Heart right ventricle (tissue), 16 donors: ENCODE measurements around the gene PIK3C2G. TPM values are rescaled to one million over a fixed set of nuclear protein-coding genes. Genes with fewer than 3 reads are reported as not detected.

Experiments used
- ATAC-seq, 8 donors: fragments of 200-7000 bp; cut with Tn5 transposase; one replicate each; pipeline ENCODE4 v1.9.1; 2020; ENCODE audit warnings: mild to moderate bottlenecking in 8 of 8, moderate library complexity in 8 of 8, moderate number of reproducible peaks in 1 of 8
- DNase-seq, 2 donors: peaks; one replicate each; pipeline ENCODE4 v3.0.0-alpha.2; 2020
- H3K27ac ChIP-seq, 10 donors: fragments of 200-600 bp; sonication (generic) in 2 of 10; one replicate each; pipeline versions ENCODE4 v1.5.0 to v1.8.0; 2020 to 2022; ENCODE audit warnings: mild to moderate bottlenecking in 3 of 10
- H3K27me3 ChIP-seq, 7 donors: fragments of 200-600 bp; one replicate each; pipeline ENCODE4 v1.8.0; 2021 to 2022; ENCODE audit warnings: mild to moderate bottlenecking in 2 of 7
- H3K36me3 ChIP-seq, 9 donors: fragments of 200-600 bp; sonication (generic) in 1 of 9; one replicate each; pipeline versions ENCODE4 v1.5.0 to v1.8.0; 2020 to 2022; ENCODE audit warnings: mild to moderate bottlenecking in 2 of 9
- H3K4me1 ChIP-seq, 9 donors: fragments of 200-600 bp; sonication (generic) in 1 of 9; one replicate each; pipeline versions ENCODE4 v1.5.0 to v1.8.0; 2020 to 2022; ENCODE audit warnings: mild to moderate bottlenecking in 4 of 9
- H3K4me3 ChIP-seq, 10 donors: fragments of 200-600 bp; sonication (generic) in 2 of 10; one replicate each; pipeline versions ENCODE4 v1.5.0 to v1.8.0; 2020 to 2022; ENCODE audit warnings: mild to moderate bottlenecking in 7 of 10, moderate library complexity in 2 of 10
- H3K9me3 ChIP-seq, 11 donors: fragments of 200-600 bp in 10 of 11; sonication (generic) in 2 of 11; one replicate each; pipeline versions ENCODE4 v1.5.0 to v1.8.0; 2013 to 2022; ENCODE audit warnings: mild to moderate bottlenecking in 2 of 11, control low read depth in 1 of 11, moderate library complexity in 1 of 11
- WGBS, 2 donors: extraction: QIAGEN DNeasy Blood & Tissue Kit; methylation state at CpG; one replicate each; pipeline ENCODE4 v1.1.7; 2013; ENCODE audit warnings: inconsistent platforms in 1 of 2; 5-methylcytosine and 5-hydroxymethylcytosine counted together
- intact Hi-C, 10 donors: fragments of 100-400 bp; cut with DNase I; formaldehyde crosslinking; loops; one replicate each; pipeline versions ENCODE4 v1.11.1 to v1.14.2; 2022
- polyA plus RNA-seq, 2 donors: library from polyadenylated mRNA; stranded (reverse); fragments of 200-250 nt; gene quantifications; one replicate each; pipeline ENCODE4 v1.2.3, GENCODE V29; 2013
- total RNA-seq, 10 donors: library from RNA; stranded (reverse); fragmentation: NEBNext Ultra II Directional in 3 of 10; extraction: Animal tissue kit (Norgen Biotek cat#: 25700) in 3 of 10; gene quantifications; one replicate each; pipeline versions ENCODE4 v1.2.1 to v1.2.4, GENCODE V29; 2021 to 2023
- TF ChIP-seq, protein P1 (sequence below), 9 donors: fragments of 200-600 bp; sonication (generic) in 2 of 9; IDR thresholded peaks; one replicate each; pipeline versions ENCODE4 v1.5.0 to v1.8.0; 2021 to 2022; ENCODE audit warnings: antibody characterized with exemption in 9 of 9, mild to moderate bottlenecking in 5 of 9, moderate library complexity in 1 of 9
- donor health status: Arrhythmogenic right ventricular cardiomyopathy.
- donor health status: ischemic (EF 13 %, LVEDD 7.1; RV severe dilation, severe dysfunction).
- donor health status: healthy with polysubstance abuse.
- donor health status: DM: no; HTN: yes; CAD: no.
- donor health status: DM: no; HTN: no; CAD: no.
- donor health status: ischemic (EF 25% LVEDD 6.9; RV normal size, moderate dysfunction).
- donor health status: ischemic (EF 25% LVEDD 5.7; RV mildly dilated, moderate dysfunction).
- donor health status: healthy.
- donor health status: DM: yes; HTN: yes; CAD: no.
- donor health status: Ischemic cardiomyopathy.
- donor health status: ischemic (EF 35%, LVEDD 5.7; RV mildly dilated, moderate dysfunction).
- donor health status: nonischemic (EF 11% LVEDD 7.7; RV severe dilation, severe dysfunction).
- donor health status: DM: yes; HTN: yes; CAD: no.
- donor health status: PGD.
- donor health status: ischemic (EF 29% LVEDD 5.4; RV normal size, mild dysfunction).
- donor health status: nonischemic (EF 23%, LVEDD 6.1; RV moderate dilation, normal function).

PIK3C2G gene
- total and polyA plus RNA-seq, 12 donors = not detected

DNA sequence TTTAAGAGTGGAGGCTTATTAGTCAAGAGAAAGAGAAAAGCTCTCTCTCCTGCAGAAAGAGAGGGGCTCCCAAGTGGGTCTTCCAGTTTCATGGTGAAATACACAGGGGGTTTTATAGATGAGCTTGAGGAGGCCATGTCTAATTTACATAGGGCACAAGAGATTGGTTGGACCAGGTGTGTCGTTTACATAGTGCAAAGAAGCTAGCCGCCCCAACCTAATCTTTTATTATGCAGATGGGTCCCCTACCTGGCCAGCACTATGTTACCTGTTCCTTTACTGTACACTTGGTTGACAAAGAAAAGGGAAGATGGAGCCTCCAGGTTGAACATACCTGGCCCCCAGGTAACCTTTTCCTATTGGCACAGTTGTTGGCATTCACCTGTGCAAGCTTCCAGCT is 195.0 kb downstream of the PIK3C2G start:
- TF ChIP-seq, protein P1, sequence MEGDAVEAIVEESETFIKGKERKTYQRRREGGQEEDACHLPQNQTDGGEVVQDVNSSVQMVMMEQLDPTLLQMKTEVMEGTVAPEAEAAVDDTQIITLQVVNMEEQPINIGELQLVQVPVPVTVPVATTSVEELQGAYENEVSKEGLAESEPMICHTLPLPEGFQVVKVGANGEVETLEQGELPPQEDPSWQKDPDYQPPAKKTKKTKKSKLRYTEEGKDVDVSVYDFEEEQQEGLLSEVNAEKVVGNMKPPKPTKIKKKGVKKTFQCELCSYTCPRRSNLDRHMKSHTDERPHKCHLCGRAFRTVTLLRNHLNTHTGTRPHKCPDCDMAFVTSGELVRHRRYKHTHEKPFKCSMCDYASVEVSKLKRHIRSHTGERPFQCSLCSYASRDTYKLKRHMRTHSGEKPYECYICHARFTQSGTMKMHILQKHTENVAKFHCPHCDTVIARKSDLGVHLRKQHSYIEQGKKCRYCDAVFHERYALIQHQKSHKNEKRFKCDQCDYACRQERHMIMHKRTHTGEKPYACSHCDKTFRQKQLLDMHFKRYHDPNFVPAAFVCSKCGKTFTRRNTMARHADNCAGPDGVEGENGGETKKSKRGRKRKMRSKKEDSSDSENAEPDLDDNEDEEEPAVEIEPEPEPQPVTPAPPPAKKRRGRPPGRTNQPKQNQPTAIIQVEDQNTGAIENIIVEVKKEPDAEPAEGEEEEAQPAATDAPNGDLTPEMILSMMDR (IDR thresholded peaks at IDR 0.05) = no peak
- Histone ChIP-seq H3K4me1 (no peaks in the 10 kb centered on the region), H3K9me3 (peaks cover 0 to 6% (median 0%) of the 10 kb centered on the region in 11 donors), H3K27me3 (no peaks in the 10 kb centered on the region), H3K4me3 (no peak overlapping the region), H3K27ac (no peak overlapping the region), H3K36me3 (no peaks in the 10 kb centered on the region)
- 93 to 97% methylated on average over 2 of the region's 2 CpGs for WGBS, 2 donors
- intact Hi-C loops = no loop called here
- no peak for ATAC-seq
- no peak for DNase-seq

DNA sequence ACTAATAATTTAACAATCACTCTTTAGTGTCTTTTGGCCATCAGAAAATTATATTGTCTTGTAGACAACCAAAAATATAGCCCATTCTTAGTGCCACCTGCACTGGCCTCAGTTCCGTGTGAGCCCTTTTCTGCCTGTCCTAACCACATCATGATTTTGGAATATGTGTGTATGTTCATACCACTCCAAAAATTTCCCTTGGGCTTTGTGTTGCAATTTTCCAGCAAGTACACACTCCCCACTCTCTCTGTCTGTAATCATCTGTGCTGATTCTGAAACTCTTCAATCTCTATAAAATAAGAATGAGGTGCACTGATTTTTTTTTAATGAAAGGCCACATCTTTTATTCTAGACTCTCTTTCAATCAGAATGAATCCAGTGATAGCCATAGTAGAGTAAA is 196.0 kb downstream of the PIK3C2G start:
- DNase-seq (no peak), ATAC-seq (no peak)
- peaks cover 0 to 5% (median 0%) of the 10 kb centered on the region in 11 donors for H3K9me3 ChIP-seq
- 74 to 84% methylated on average over 1 of the region's 1 CpG for whole genome bisulfite sequencing, 2 donors
- TF ChIP-seq, protein P1 (IDR thresholded peaks at IDR 0.05) = no peak
- intact Hi-C loops = no loop called here
- no peak overlapping the region for H3K27ac ChIP-seq
- no peaks in the 10 kb centered on the region for H3K36me3 ChIP-seq
- no peak overlapping the region for H3K4me3 ChIP-seq
- peaks cover 0 to 9% (median 5%) of the 10 kb centered on the region in 9 donors for H3K4me1 ChIP-seq
- no peaks in the 10 kb centered on the region for H3K27me3 ChIP-seq

DNA sequence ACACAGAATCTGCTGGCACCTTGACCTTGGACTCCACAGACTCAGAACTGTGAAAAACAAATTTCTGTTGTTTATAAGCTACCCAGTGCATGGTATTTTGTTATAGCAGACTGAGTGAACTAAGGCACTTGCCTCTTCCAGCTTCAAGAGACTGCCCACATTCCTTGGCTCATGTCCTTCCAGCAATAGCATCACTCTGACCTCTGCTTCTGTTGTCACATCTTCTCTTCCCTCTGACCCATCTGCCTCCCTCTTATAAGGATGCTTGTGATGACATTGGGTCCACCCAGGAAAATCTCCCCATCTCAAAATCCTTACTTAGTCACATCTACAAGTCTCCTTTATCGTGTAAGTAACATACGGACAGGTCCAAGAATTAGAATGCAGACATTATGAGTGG is 200.4 kb downstream of the PIK3C2G start:
- H3K4me3 ChIP-seq = no peak overlapping the region
- no peaks in the 10 kb centered on the region for H3K9me3 ChIP-seq
- TF ChIP-seq, protein P1 (IDR thresholded peaks at IDR 0.05) = no peak
- peaks cover 0 to 18% (median 6%) of the 10 kb centered on the region in 9 donors for H3K4me1 ChIP-seq
- intact Hi-C loops = no loop called here
- WGBS, 2 donors = 75 to 80% methylated on average over 2 of the region's 2 CpGs
- DNase-seq (no peak), ATAC-seq (no peak)
- H3K27ac ChIP-seq = no peak overlapping the region
- H3K27me3 ChIP-seq = no peaks in the 10 kb centered on the region
- no peaks in the 10 kb centered on the region for H3K36me3 ChIP-seq

DNA sequence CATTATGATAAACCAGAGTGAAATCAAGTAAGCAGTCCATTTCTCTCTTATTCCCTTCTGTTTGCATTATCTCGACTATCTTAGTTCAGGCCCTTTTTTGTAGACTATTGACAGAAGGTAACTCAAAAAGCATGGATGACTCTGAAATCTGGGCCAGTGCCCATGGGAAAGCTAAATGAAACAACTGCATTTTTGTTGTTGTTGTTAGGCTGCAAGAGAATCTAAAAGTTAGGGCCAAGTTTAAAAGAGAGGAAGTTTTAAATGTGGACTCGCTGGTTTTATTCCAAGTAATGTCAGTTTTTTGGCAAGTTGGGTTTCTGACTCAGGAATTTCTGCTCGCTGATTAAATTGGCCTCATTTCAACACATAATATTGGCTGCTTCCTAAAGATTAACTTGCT is 201.1 kb downstream of the PIK3C2G start:
- TF ChIP-seq, protein P1 (IDR thresholded peaks at IDR 0.05) = no peak
- intact Hi-C loops = no loop called here

More for the DNA sequence above, 201.1 kb downstream of the PIK3C2G start:
- WGBS, 2 donors = 31 to 51% methylated on average over 3 of the region's 3 CpGs
- H3K9me3 ChIP-seq = no peaks in the 10 kb centered on the region
- ATAC-seq (peak in 1 of 8 donors; percentile 35), DNase-seq (peak in 1 of 2 donors; percentile 4)
- peaks cover 0 to 18% (median 6%) of the 10 kb centered on the region in 9 donors for H3K4me1 ChIP-seq
- no peaks in the 10 kb centered on the region for H3K36me3 ChIP-seq
- H3K27me3 ChIP-seq = no peaks in the 10 kb centered on the region
- no peak overlapping the region for H3K4me3 ChIP-seq
- H3K27ac ChIP-seq = no peak overlapping the region
